ENCODE results near the gene LIN9.
A peak's percentile ranks its signal among the peaks of the same experiment; 100 is the strongest.
"Not testable (repeated sequence)": the region's sequence is repeated elsewhere in the genome, so short reads cannot be mapped to it uniquely, and the experiment has no call there.

Gene LIN9

DNA sequence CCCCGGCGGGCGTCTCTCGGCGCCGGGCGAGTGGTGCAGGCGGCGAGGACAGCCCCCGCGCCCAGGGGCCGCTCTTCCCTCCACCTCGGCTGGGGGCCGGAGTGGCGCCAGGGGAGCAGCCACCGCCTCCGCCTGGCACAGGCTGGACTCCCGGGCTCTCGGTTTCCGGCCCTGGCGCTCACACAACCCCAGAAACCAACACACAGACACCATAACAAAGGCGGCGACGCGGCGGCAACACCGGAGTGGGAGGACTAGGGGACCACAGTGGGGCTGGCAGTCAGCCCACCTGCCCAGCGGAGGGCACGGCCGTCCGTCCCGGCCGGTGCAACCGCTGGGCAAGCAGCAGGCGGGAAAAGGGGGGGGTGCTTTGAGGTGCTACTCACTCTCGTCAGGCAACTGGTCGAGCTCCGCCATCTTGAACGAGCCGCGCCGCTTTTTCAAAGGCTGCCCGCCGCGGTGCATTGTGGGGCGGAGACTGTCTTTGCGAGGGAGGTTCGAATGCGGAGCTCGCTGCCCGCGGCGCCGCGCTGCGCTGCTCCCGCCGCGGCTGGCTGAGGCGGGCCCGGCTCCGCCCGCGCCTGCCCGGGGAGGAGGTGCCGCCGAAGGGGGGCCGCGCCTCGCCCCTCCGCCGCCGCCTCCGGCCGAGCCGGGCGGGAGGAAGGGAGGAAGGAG lies at the start of gene LIN9:
LIN9 (minus strand) TSS at position 442 of the 675 bp plus-strand sequence; CDS start at position 417, 25 bp downstream.
- DNase-seq = peak; percentile 86

DNA sequence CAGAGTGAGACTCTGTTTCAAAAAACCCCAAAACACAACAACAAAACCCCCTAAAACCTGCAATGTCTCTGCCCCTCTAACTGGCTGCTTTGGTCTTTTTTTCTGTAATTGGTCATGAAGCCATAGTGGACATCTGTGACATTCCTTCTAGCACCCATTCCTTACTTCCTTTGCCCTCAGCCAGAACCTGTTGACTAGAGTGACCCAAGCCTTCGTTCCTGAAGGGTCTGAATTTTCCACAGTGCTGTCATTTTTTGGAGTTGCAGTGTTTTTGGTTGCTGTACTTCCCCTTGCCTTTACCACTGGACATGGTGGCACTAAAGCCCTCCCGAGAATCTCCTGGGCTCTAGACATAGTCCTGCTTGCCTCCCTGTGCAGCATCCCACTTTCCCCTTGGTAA lies 48.5 kb upstream of the LIN9 start:
- no peak for DNase-seq

DNA sequence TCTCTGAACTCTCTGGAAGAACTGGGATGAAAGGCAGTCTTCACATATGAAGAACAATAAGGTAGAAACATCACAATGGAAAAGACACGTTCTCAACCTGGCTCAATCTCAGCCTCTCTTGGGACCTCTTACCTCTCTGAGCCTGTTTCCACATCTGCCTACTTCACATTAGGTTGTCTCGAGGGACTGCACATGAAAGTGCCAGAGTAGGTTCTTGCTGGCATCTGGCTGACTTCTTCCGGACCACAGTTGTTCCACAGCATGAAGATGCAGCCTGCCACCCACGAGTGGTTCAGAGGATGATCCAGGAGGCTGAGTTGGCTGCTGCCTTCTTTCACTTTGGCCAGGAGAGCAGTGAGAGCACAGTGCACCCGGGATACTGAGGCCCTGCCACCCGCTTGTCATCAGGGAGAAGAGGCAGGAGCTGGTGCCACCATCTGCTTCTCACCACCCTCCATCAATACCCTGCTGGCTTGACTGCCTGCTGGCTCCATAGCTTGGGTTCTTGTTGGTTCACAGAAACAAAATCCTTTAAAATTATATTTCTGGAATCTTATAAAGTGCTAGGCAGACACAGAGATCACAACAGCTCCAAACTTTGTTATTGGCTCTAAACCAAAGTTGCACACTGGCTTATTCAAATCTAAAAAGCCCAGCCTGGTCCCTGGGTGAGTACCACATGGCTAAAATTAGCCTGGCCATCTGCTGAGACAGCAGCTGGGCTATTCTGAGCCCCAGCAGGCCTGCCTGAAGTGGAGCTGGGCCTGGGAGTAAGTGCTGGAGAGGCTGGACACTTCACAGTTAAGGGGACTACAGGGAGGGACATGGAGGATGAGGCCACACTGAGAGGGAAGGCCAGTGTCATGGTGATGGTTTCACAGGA lies 46.9 kb upstream of the LIN9 start:
- no peak for DNase-seq

GRCh38 chr1:226355016-226355415 lies 46.1 kb upstream of the LIN9 start:
- no peak for DNase-seq

DNA sequence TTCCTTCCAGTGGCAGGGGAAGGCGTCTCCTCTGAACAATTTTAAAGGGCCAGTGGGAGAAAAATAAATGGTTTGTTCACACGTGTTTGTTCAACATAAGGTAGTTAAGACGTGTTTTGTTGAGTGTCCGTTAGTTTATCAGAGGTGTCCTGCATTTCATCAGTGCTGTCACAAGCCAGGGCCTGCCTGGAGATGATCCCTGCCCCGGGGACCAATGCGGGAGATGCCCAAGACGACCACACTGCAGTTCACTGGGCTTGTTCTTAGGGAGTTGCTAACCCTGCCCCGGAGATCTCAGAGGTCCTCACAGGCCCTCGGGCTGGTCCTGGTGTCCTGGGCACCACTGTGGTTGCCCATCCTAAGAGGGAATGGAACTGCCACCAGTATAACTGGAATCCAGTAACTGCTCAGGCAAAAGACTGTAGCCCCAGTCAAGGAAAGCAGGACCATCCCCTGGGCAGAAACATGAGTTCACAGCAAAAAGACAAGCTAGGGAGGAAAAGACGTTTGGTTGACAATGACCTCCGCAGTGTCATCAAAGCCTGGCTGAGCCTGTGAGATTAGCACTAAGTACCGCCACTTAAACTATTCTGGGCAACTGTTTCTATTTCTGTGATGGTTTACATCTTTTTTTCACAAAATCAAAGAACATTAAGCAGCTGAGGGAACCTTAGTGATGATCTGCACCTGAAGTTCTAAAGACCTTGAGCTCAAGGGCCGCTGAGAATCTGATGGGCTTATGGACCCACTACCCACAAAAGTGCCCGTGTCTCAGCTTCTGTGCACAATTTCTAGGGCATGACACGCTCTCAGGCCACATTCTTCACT lies 44.9 kb upstream of the LIN9 start:
- DNase-seq = no peak

DNA sequence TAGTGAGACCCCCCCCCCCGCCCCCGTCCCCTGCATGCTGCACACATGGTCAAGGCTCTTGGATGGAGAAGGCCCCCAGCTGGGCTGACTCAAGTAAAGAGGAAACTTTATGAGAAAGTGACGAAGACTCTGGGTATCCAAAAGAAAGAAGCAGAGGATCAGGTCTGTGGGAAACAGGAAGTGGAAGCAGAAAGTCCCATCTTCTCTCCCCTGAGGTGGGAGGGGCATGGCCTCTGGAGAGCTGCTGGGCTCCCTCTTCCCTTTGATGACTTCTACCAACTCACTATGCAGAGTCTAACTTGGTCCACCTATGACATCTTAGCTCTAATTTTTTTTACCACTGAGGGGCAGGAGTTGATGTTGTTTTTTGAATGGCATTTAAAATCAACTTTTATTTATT lies 42.7 kb upstream of the LIN9 start:
- DNase-seq = no peak

DNA sequence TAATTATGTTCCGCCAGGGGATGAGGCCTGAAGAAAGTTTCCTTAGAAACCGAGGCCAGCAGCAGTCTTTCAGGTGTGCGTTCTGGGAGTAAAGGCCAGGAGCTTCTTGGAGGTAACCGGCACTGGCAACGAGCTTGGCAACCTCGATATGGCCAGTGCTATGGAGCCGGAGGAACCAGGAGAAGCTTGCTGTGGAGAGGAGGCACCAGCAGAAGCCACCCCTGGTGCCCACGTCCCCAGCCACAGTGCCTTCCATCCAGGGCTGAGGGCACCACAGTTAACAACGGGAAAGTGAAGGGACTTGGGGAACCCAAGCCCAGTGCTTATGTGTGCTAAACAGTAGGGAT lies 41.5 kb upstream of the LIN9 start:
- DNase-seq = no peak

- DNase-seq = no peak
These were observed 41.0 kb upstream of the LIN9 start for GRCh38 chr1:226349801-226350518.

- no peak for DNase-seq
These were observed 40.1 kb upstream of the LIN9 start for GRCh38 chr1:226349081-226349480.

GRCh38 chr1:226344441-226345259 lies 35.7 kb upstream of the LIN9 start:
- DNase-seq = no peak

DNA sequence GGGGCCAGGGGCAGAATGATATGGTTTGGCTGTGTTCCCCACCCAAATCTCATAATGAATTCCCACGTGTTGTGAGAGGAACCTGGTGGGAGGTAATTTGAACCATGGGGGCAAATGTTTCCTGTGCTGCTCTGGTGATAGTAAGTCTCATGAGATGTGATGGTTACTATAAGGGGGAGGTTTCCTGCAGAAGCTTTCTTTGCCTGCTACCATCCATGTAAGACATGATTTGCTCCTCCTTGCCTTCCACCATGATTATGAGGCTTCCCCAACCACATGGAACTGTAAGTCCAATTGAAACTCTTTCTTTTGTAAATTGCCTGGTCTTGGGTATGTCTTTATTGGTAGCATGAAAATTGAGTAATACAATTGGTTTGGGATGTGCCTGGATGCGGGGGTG lies 33.7 kb upstream of the LIN9 start:
- DNase-seq = no peak

DNA sequence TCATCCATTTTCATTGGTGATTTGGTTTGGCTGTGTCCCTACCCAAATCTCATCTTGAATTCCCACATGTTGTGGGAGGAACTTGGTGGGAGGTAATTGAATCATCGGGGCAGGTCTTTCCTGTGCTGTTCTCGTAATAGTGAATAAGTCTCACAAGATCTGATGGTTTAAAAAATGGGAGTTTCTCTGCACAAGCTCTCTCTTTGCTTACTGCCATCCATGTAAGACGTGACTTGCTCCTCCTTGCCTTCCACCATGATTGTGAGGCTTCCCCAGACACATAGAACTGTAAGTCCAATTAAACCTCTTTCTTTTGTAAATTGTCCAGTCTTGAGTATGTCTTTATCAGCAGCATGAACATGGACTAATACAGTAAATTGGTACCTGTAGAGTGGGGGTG lies 31.1 kb upstream of the LIN9 start:
- not testable (repeated sequence) for DNase-seq

GRCh38 chr1:226337276-226337875 lies 28.4 kb upstream of the LIN9 start:
- DNase-seq = no peak

GRCh38 chr1:226335661-226336060 lies 26.7 kb upstream of the LIN9 start:
- no peak for DNase-seq

- no peak for DNase-seq
These were observed 24.0 kb upstream of the LIN9 start for GRCh38 chr1:226332947-226333346.

- no peak for DNase-seq
These were observed 20.3 kb upstream of the LIN9 start for GRCh38 chr1:226329237-226329636.

GRCh38 chr1:226327761-226328162 lies 18.8 kb upstream of the LIN9 start:
- DNase-seq = no peak

DNA sequence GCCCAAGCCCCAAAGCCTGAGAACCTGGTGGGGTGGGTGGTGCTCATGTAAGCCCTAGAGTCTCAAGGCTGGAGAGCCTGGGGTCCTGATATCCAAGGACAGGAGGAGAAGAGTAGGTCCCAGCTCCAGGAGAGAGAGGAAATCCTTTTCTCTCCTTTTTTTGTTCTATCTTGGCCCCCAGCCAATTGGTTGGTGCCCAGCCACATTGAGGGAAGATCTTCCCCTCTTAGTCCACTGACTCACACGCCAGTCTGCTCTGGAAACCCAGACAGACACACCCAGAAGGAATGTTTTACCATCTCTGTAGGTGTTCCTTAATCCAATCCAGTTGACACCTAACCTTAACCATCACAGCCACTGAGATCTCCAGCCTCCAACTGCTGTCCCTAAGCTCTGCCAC lies 16.2 kb upstream of the LIN9 start:
- DNase-seq = no peak

DNA sequence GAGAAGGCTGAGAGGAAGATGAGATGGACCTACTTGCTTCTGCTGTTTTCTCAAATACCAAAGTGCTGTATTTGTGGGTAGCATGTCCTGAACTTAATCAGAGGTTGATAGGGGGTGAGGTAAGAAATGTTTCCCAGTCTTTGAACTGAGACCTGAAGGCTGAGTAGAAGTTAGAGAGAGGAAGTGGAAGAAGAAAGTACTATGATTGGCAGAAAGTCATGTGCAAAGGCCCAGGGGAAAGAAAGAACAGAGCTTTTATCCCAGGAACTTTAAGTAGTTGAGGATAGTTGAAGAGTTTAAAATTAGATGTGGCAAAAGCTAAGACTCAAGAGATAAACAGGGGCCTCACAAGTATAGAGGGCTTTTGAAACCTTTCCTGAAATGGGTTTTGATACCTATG lies 15.5 kb upstream of the LIN9 start:
- DNase-seq = no peak

DNA sequence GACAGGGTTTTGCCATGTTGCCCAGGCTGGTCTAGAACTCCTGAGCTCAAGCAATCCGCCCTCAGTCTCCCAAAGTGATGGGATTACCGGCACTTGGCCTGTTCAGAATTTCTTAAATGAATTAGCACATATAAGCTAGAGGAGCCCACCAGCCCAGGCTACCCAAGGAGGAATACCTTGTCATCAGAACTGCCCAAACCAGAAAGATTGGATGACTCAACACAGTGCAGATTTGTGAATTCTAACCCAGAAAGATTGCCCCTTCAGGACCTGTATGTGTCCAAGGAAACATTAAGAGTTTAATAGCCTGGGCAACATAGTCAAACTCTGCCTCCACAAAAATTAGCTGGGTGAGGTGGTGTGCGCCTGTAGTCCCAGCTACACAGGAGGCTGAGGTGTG lies 14.0 kb upstream of the LIN9 start:
- no peak for DNase-seq

- no peak for DNase-seq
These were observed 12.0 kb upstream of the LIN9 start for GRCh38 chr1:226320930-226321329.

DNA sequence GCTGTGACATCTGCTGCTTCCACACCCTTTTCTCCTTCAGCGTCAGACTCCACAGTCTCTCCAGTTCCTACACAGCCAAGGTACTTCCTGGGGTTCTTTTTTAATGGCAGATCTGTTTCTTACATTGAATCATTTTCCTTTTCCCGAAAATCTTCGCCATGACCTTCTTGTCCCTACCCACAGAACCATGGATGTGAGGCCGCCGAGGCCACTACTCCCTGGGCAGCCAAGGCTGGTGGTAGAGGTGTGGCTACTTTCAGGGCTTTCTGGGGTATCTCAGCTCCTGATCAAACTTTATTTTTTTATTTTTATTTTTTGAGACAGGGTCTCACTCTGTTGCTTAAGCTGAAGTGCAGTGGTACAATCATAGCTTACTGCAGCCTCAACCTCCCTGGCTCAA lies 9.5 kb upstream of the LIN9 start:
- DNase-seq = no peak

Measured in activated effector memory CD4-positive, alpha-beta T cell treated with Interleukin-2 at 50 U/mL for 16 hours (primary cell).